ENCODE data around the gene KCNH5.

KCNH5 gene

DNA sequence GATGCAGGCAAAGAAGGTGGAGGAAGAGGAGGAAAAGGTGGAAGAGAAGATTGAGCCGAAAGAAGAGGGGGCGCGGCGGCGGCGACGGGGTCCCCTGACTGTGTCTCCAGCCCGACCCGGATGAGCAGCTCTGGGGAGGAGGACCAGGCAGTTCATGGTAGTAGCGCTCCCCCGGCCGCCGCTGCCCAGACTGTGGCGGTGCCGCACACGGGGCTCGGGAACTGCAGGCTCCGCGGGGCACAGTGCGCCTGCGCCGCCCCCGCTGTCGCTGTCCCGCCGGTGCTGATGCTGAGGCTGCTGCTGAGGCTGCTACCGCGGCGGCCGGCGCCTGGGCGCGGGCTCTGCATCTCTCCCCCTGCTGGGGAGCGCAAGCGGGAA is at the start of gene KCNH5:
KCNH5 (minus strand) TSS at position 225 of the 378 bp plus-strand sequence. CDS start 272 bp downstream, outside the sequence.
- ATAC-seq (ENCODE audit: insufficient read depth, low read depth): no peak
- Histone ChIP-seq H3K36me3 (ENCODE audit: insufficient read depth, low read length) (no peaks in the 10 kb centered on the region), H3K9ac (ENCODE audit: low read depth, low read length) (no peak within 1 kb of the TSS), H3K4me3 (ENCODE audit: low read depth in 1 of 2, low read length in 2 of 2) (no peak within 1 kb of the TSS), H4K20me1 (ENCODE audit: insufficient read depth, low read length) (no peaks in the 10 kb centered on the region), H3K9me3 (ENCODE audit: insufficient read depth, low read length, severe bottlenecking) (no peaks in the 10 kb centered on the region), H2AFZ (ENCODE audit: low read depth, low read length) (no peak within 1 kb of the TSS), H3K4me1 (ENCODE audit: insufficient read depth, low read length) (no peaks in the 10 kb centered on the region), H3K79me2 (ENCODE audit: insufficient read depth, low read length) (no peaks in the 10 kb centered on the region), H3K27me3 (ENCODE audit: insufficient read depth, low read length, poor library complexity) (no peaks in the 10 kb centered on the region), H3K4me2 (ENCODE audit: insufficient read depth, low read length) (no peak within 1 kb of the TSS), H3K27ac (ENCODE audit: low read length) (no peak within 1 kb of the TSS)
- TF ChIP-seq EZH2 (IDR thresholded peaks at IDR 0.05; ENCODE audit: borderline replicate concordance, low read depth, low read length, severe bottlenecking) (no peak), CTCF (IDR thresholded peaks at IDR 0.05; ENCODE audit: borderline replicate concordance, extremely low read depth, low read length, poor library complexity, severe bottlenecking) (no peak)
- no peak for DNase-seq

DNA sequence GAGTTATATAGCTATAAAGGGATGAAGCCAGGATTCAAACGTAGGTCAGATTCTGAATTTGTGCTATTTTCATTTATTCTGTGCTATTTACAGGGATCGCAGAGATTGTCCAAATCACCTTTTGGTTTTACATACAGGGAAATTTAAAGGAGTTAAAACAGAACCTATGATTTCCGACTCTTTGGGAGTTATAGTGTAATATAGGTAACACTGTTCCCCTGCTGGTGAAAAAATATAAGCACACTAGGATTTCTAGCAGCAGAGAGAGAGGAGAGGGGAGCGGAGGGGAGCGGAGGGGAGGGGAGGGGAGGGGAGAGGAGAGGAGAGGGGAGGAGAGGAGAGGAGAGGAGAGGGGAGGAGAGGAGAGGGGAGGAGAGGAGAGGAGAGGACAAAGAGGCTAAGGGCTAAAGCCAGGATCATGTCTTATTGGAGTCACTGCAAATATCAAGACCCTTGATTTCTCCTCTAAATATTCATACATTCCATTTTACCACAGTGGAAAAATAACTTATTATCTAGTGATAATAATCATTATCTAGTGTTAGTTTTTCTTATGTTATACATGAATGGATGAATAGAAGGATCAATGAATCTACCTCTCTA is 46.2 kb upstream of the KCNH5 start:
- H3K4me1 ChIP-seq (ENCODE audit: insufficient read depth, low read length): no peaks in the 10 kb centered on the region
- no peak for TF ChIP-seq CTCF (IDR thresholded peaks at IDR 0.05; ENCODE audit: borderline replicate concordance, extremely low read depth, low read length, poor library complexity, severe bottlenecking)
- no peak for TF ChIP-seq EZH2 (IDR thresholded peaks at IDR 0.05; ENCODE audit: borderline replicate concordance, low read depth, low read length, severe bottlenecking)
- H3K27ac ChIP-seq (ENCODE audit: low read length): no peak overlapping the region
- no peak overlapping the region for H3K4me3 ChIP-seq (ENCODE audit: low read depth in 1 of 2, low read length in 2 of 2)
- no peaks in the 10 kb centered on the region for H3K79me2 ChIP-seq (ENCODE audit: insufficient read depth, low read length)
- no peaks in the 10 kb centered on the region for H3K27me3 ChIP-seq (ENCODE audit: insufficient read depth, low read length, poor library complexity)
- H3K9ac ChIP-seq (ENCODE audit: low read depth, low read length): no peak overlapping the region
- no peaks in the 10 kb centered on the region for H4K20me1 ChIP-seq (ENCODE audit: insufficient read depth, low read length)
- H3K9me3 ChIP-seq (ENCODE audit: insufficient read depth, low read length, severe bottlenecking): no peaks in the 10 kb centered on the region
- H2AFZ ChIP-seq (ENCODE audit: low read depth, low read length): no peak overlapping the region
- no peaks in the 10 kb centered on the region for H3K36me3 ChIP-seq (ENCODE audit: insufficient read depth, low read length)
- no peak for ATAC-seq (ENCODE audit: insufficient read depth, low read depth)
- no peak overlapping the region for H3K4me2 ChIP-seq (ENCODE audit: insufficient read depth, low read length)
- no peak for DNase-seq

- Histone ChIP-seq H3K36me3 (ENCODE audit: insufficient read depth, low read length) (no peaks in the 10 kb centered on the region), H3K27ac (ENCODE audit: low read length) (no peak overlapping the region), H2AFZ (ENCODE audit: low read depth, low read length) (no peak overlapping the region), H3K9ac (ENCODE audit: low read depth, low read length) (no peak overlapping the region), H3K4me3 (ENCODE audit: low read depth in 1 of 2, low read length in 2 of 2) (no peak overlapping the region), H3K79me2 (ENCODE audit: insufficient read depth, low read length) (no peaks in the 10 kb centered on the region), H3K4me2 (ENCODE audit: insufficient read depth, low read length) (no peak overlapping the region), H4K20me1 (ENCODE audit: insufficient read depth, low read length) (no peaks in the 10 kb centered on the region), H3K27me3 (ENCODE audit: insufficient read depth, low read length, poor library complexity) (no peaks in the 10 kb centered on the region), H3K4me1 (ENCODE audit: insufficient read depth, low read length) (no peaks in the 10 kb centered on the region), H3K9me3 (ENCODE audit: insufficient read depth, low read length, severe bottlenecking) (no peaks in the 10 kb centered on the region)
- TF ChIP-seq EZH2 (IDR thresholded peaks at IDR 0.05; ENCODE audit: borderline replicate concordance, low read depth, low read length, severe bottlenecking): no peak
- TF ChIP-seq CTCF (IDR thresholded peaks at IDR 0.05; ENCODE audit: borderline replicate concordance, extremely low read depth, low read length, poor library complexity, severe bottlenecking): no peak
- no peak for ATAC-seq (ENCODE audit: insufficient read depth, low read depth)
- no peak for DNase-seq
Measured at GRCh38 chr14:63088865-63089264, 43.6 kb upstream of the KCNH5 start.
